ENCODE results near the gene MTA1.

- no peak for TF ChIP-seq CTCF (IDR thresholded peaks at IDR 0.05)
- TF ChIP-seq POLR2A (IDR thresholded peaks at IDR 0.05), result no peak
Measured at GRCh38 chr14:105508601-105509000, 89.0 kb downstream of the MTA1 start.

Data from heart left ventricle (tissue), 13 donors.